HUES6 (cell line): Measurements from ENCODE around the gene THRA.
"Not testable (repeated sequence)": the region's sequence is repeated elsewhere in the genome, so short reads cannot be mapped to it uniquely, and the experiment has no call there.

Experiments used
- H3K27ac ChIP-seq: 2 replicates; pipeline ENCODE4 v1.7.0; 2013; ENCODE audit warnings: low read depth, mild to moderate bottlenecking, low read length, inconsistent platforms
- H3K27me3 ChIP-seq: 2 replicates; pipeline ENCODE4 v1.6.1; 2013; ENCODE audit warnings: low read length; ENCODE audit not compliant: control insufficient read depth, insufficient read depth
- H3K36me3 ChIP-seq: 2 replicates; pipeline ENCODE4 v1.6.1; 2013; ENCODE audit warnings: low read length; ENCODE audit not compliant: control insufficient read depth, insufficient read depth
- H3K4me1 ChIP-seq: 2 replicates; pipeline ENCODE4 v1.6.1; 2013; ENCODE audit warnings: low read length; ENCODE audit not compliant: control insufficient read depth, insufficient read depth
- H3K4me3 ChIP-seq: 2 replicates; pipeline ENCODE4 v1.5.1; 2013; ENCODE audit warnings: low read depth, low read length
- H3K9ac ChIP-seq: one replicate; pipeline ENCODE4 v1.6.1; 2013; ENCODE audit warnings: mild to moderate bottlenecking, low read length
- H3K9me3 ChIP-seq: 2 replicates; pipeline ENCODE4 v1.6.1; 2013; ENCODE audit warnings: low read depth, low read length; ENCODE audit not compliant: control insufficient read depth, insufficient read depth

THRA gene

DNA sequence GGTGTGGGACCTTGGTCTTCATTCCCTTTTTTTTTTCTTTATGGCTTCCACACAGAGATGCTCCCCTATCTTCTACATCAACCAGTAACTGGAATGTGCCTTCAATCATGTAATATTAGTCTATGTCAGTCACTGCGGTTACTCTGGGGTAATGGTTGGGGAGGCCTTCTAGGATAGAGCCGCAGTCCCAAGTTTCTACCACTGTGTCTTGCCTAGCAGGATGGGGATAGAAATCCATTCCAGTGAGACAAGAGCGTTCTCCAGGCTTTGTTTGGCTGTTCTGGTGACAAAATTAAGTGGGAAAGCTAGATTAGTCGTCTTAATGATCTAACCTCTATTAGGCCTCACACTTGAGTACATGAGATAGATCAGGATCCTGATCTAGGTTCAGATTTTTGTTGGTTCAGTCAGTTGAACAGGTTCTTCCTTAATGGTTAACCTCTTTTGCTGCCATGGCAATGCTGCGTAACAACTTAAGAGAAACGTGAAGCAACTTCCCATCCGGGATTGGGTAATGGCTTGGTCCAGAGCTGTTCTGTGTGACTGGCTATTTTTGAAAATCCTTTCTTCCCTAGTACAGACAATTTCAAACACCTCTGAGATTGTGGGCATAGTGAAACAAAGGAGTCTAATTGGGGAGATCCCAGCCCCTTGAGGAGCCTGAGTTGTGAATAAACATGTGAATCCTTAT is 67.7 kb downstream of the THRA start:
- Histone ChIP-seq H3K4me3 (no peak overlapping the region), H3K4me1 (no peaks in the 10 kb centered on the region), H3K9me3 (no peaks in the 10 kb centered on the region), H3K27me3 (no peaks in the 10 kb centered on the region), H3K36me3 (peaks cover 92% of the 10 kb centered on the region), H3K27ac (no peak overlapping the region), H3K9ac (no peak overlapping the region)

DNA sequence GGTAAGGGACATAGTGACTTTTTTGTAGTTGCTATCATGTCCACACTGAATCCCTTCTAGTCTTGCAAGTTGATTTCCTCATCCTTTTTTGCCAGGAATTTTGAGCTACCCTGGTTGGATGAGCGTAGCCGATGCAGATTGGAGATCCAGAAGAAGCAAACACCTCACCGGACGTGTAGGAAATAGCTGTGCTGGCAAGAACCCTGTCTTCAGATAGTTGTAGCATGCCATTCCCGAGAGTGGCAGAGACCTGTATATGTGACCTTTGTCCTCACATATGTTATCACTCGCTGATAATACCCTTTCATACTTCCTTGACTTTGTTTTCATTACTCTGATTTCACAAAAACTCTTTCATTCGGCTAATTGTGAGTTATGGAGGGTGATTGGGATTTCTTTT is 71.4 kb downstream of the THRA start:
- Histone ChIP-seq H3K9me3 (no peaks in the 10 kb centered on the region), H3K9ac (no peak overlapping the region), H3K4me1 (peaks cover 3% of the 10 kb centered on the region), H3K27me3 (no peaks in the 10 kb centered on the region), H3K4me3 (no peak overlapping the region), H3K36me3 (peaks cover 87% of the 10 kb centered on the region), H3K27ac (no peak overlapping the region)

DNA sequence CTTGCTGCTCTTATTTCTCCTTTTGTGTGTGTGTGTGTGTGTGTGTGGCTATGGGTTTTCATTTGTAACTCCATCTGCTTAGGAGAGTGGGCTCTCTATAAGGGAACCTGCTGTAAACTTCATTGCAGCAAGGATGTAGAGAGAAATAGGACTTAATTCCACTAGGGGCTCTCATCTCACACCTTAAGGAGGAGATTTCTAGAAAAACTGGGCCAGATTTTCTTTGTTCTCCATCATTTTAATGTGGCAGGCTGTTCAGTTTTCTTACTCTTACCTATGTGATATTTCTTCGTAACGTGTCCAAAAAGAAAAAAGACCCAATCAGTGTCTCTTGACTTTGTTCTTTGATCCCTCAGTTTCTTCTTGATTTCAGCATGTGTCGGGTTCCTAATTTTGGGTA is 73.1 kb downstream of the THRA start:
- no peak overlapping the region for H3K9ac ChIP-seq
- peaks cover 7% of the 10 kb centered on the region for H3K4me1 ChIP-seq
- H3K9me3 ChIP-seq: no peaks in the 10 kb centered on the region
- no peak overlapping the region for H3K27ac ChIP-seq
- H3K36me3 ChIP-seq: peaks cover 70% of the 10 kb centered on the region
- H3K27me3 ChIP-seq: no peaks in the 10 kb centered on the region
- H3K4me3 ChIP-seq: no peak overlapping the region

DNA sequence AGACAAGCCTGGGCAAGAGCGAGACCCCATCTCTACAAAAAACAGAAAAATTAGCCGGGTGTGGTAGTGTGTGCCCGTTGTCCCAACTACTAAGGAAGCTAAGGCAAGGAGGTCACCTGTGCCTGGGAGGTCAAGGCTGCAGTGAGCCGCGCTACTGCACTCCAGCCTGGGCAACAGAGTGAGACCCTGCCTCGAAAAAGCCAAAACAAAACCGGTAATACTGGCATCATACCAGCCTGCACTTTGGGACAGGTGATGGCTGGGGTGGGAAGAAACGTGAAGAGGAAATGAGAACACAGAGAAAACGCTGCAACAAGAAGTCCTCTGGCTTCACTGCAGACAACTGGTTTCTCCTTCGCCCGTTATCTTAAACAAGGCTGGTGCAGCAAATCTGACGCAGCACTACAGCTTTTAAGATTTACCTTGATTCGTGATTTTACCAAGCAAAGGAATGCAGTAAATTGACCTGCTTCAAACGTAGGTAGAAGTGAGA is 76.8 kb downstream of the THRA start:
- Histone ChIP-seq H3K36me3 (peaks cover 54% of the 10 kb centered on the region), H3K9me3 (no peaks in the 10 kb centered on the region), H3K4me1 (peaks cover 11% of the 10 kb centered on the region), H3K27ac (peak overlapping the region; percentile 85), H3K27me3 (no peaks in the 10 kb centered on the region), H3K4me3 (peak overlapping the region; percentile 92), H3K9ac (peak overlapping the region; percentile 98)

DNA sequence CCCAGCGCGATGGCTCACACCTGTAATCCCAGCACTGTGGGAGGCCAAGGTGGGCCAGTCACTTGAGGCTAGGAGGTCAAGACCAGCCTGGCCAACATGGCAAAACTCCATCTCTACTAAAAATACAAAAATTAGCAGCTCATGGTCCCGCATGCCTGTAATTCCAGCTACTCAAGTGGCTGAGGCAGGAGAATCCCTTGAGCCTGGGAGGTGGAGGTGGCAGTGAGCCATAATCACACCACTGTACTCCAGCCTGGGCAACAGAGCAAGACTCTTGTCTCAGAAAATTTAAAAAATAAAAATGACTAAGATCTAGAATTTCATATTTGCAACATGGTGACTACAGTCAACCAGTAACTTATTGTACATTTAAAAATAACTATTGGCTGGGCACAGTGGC is 80.4 kb downstream of the THRA start:
- H3K36me3 ChIP-seq: peaks cover 42% of the 10 kb centered on the region
- H3K9ac ChIP-seq: not testable (repeated sequence)

More for the DNA sequence above, 80.4 kb downstream of the THRA start:
- H3K27me3 ChIP-seq, H3K9me3 ChIP-seq, H3K27ac ChIP-seq, H3K4me3 ChIP-seq: not testable (repeated sequence)
- H3K4me1 ChIP-seq: peaks cover 11% of the 10 kb centered on the region
